Left ventricle myocardium inferior (tissue), 1 donor: Measurements from ENCODE around the gene LHX2. TPM values are rescaled to one million over a fixed set of nuclear protein-coding genes. Genes with fewer than 3 reads are reported as not detected.

Experiments used
- DNase-seq: peaks from one replicate; pipeline ENCODE4 v3.0.0-alpha.2; 2020
- H3K27ac ChIP-seq: fragments of 200-600 bp; replicated peaks from 2 replicates; pipeline ENCODE4 v1.8.0; 2021
- H3K27me3 ChIP-seq: fragments of 200-600 bp; 2 replicates; pipeline ENCODE4 v1.8.0; 2021; ENCODE audit warnings: low read depth
- H3K36me3 ChIP-seq: fragments of 200-600 bp; 2 replicates; pipeline ENCODE4 v1.8.0; 2021
- H3K4me1 ChIP-seq: fragments of 200-600 bp; 2 replicates; pipeline ENCODE4 v1.8.0; 2021
- H3K4me3 ChIP-seq: fragments of 200-600 bp; 2 replicates; pipeline ENCODE4 v1.8.0; 2021; ENCODE audit warnings: mild to moderate bottlenecking, moderate library complexity
- H3K9me3 ChIP-seq: fragments of 200-600 bp; replicated peaks from 2 replicates; pipeline ENCODE4 v1.8.0; 2021
- intact Hi-C: fragments of 100-400 bp; cut with micrococcal nuclease; formaldehyde crosslinking; loops from one replicate; pipeline ENCODE4 v1.11.0; 2022
- long read RNA-seq: library from polyadenylated mRNA; unstranded; transcript quantifications from one replicate; pipeline ENCODE4 v2.0.0, GENCODE V29; 2021
- total RNA-seq: library from RNA; stranded (reverse); fragmentation: NEBNext Ultra II Directional; extraction: Animal tissue kit (Norgen Biotek cat#: 25700); gene quantifications from one replicate; pipeline ENCODE4 v1.2.1, GENCODE V29; 2021
- TF ChIP-seq, protein P1 (sequence below): fragments of 200-600 bp; IDR thresholded peaks from 2 replicates; pipeline ENCODE4 v1.8.0; 2021; ENCODE audit warnings: antibody characterized with exemption, mild to moderate bottlenecking, borderline replicate concordance
- donor health status: DM: no; HTN: yes; CAD: no; lungs with severe emphysema.

The LHX2 gene, protein sequence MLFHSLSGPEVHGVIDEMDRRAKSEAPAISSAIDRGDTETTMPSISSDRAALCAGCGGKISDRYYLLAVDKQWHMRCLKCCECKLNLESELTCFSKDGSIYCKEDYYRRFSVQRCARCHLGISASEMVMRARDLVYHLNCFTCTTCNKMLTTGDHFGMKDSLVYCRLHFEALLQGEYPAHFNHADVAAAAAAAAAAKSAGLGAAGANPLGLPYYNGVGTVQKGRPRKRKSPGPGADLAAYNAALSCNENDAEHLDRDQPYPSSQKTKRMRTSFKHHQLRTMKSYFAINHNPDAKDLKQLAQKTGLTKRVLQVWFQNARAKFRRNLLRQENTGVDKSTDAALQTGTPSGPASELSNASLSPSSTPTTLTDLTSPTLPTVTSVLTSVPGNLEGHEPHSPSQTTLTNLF
- not detected for total RNA-seq
- long read RNA-seq, result 0 reads

DNA sequence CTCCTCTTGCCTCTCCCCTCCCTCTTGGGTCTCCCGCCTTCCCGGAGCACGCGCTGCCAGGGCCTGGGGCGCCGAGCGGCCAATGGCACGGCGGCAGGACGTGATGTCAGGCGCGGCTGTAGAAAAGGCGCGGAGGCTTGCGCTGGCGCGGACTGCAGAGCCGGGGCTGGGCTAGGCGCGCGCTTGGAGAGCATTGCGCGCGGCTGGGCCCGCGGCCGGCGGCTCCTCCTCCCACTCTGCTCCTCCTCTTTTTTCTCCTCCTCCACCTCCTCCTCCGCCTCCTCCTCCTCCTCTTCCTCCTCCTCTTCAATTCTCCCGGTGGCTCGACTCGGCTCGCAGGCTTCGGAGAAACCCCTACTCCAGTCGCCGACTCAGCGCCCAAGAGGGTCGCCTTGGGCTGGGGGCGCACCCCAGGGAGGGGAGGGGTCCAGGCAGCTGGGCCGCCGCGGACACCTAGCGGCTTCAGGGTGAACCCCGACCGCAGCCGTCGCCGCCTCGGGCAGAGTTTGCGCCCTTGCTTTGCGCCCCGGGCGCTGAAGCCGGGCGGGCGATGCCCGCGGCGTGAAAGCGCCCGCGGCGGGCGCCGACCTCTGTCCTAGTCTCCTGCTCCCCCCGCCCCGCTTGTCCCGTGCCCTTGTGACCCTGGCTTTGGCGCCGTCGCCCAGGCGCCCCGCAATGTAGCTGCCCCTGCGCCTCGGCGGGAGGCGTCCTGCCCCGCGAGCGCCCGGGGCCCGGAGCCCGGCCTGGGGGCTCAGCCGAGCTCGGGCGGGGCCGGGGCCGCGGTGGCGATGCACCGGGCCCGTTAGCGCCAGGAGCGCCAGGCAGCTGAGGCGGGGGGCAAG lies at the start of gene LHX2:
LHX2 (plus strand) TSS at position 309 of the 842 bp plus-strand sequence. CDS start 581 bp downstream, outside the sequence.
- intact Hi-C loops, result no loop called here
- H3K27me3 ChIP-seq, result peaks cover 100% of the 10 kb centered on the region
- no peak within 1 kb of the TSS for H3K27ac ChIP-seq
- no peaks in the 10 kb centered on the region for H3K36me3 ChIP-seq
- H3K4me3 ChIP-seq, result peak within 1 kb of the TSS; percentile 61
- TF ChIP-seq, protein P1, sequence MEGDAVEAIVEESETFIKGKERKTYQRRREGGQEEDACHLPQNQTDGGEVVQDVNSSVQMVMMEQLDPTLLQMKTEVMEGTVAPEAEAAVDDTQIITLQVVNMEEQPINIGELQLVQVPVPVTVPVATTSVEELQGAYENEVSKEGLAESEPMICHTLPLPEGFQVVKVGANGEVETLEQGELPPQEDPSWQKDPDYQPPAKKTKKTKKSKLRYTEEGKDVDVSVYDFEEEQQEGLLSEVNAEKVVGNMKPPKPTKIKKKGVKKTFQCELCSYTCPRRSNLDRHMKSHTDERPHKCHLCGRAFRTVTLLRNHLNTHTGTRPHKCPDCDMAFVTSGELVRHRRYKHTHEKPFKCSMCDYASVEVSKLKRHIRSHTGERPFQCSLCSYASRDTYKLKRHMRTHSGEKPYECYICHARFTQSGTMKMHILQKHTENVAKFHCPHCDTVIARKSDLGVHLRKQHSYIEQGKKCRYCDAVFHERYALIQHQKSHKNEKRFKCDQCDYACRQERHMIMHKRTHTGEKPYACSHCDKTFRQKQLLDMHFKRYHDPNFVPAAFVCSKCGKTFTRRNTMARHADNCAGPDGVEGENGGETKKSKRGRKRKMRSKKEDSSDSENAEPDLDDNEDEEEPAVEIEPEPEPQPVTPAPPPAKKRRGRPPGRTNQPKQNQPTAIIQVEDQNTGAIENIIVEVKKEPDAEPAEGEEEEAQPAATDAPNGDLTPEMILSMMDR, result no peak
- peak; percentile 73 for DNase-seq
- H3K4me1 ChIP-seq, result peaks cover 64% of the 10 kb centered on the region
- no peaks in the 10 kb centered on the region for H3K9me3 ChIP-seq

DNA sequence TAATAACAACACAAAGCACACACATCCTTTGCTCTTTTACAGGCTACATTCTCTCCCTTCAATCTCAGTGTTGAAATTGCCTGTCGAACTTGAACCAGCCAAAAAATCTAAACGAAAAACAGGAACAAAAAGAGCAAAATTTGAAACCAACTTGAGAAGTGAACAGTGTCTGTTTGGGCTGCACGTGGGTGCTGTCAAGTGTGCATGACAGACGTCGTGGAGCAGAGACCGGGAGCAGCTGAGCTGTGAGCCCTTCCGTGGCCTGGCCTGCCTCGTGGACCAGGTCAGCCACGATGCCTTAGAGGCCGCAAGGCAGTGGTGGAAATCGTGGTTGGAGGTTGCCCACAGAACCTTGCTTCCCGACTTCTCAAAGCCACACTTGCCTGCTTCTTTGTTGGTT lies 46.8 kb upstream of the LHX2 start:
- no peaks in the 10 kb centered on the region for H3K36me3 ChIP-seq
- no peak for DNase-seq
- no peaks in the 10 kb centered on the region for H3K9me3 ChIP-seq
- no peaks in the 10 kb centered on the region for H3K4me1 ChIP-seq
- H3K27me3 ChIP-seq, result peaks cover 58% of the 10 kb centered on the region
- H3K27ac ChIP-seq, result no peak overlapping the region
- TF ChIP-seq, protein P1, result no peak
- intact Hi-C loops, result no loop called here
- no peak overlapping the region for H3K4me3 ChIP-seq

DNA sequence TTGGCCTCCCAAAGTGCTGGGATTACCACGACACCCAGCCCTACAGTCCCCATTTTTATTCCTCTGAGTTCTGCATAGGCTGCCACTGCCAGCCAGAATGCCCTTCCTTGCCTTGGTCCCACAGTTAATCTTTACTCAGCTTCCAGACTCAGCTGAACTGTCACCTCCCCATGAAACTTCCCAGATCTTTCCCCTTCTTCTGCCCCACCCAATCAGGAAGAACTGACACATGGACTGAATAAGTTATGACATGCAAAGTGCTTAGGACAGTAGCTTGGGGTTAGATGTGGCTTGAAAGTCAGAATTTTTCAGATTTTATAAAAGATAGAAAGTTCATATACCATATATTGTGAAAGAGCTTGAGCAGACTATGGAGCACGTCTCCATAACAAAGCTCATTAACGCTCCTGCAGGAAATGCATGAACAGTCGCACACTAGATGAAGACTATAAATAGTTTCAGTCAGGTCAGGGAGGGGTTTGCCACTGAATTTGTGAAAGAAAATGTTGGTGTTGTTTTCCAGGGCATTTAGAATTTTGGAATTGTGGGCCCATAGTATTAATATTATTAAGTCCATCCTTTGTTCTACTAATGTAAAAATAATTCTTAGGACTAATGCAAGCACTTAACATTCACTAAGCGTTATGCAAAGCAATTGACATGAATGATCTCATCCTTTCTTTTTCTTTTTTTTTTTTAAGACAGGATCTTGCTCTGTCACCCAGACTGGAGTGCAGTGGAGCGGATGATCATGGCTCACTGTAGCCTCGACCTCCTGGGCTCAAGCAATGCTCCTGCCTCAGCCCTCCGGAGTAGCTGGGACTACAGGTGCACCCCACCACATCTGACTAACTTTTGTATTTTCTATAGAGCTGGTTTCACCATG lies 45.5 kb upstream of the LHX2 start:
- H3K4me3 ChIP-seq, result no peak overlapping the region
- no peaks in the 10 kb centered on the region for H3K4me1 ChIP-seq
- no peak overlapping the region for H3K27ac ChIP-seq
- TF ChIP-seq, protein P1, result no peak
- H3K27me3 ChIP-seq, result peaks cover 57% of the 10 kb centered on the region
- H3K9me3 ChIP-seq, result no peaks in the 10 kb centered on the region
- intact Hi-C loops, result no loop called here
- DNase-seq, result no peak
- H3K36me3 ChIP-seq, result no peaks in the 10 kb centered on the region

DNA sequence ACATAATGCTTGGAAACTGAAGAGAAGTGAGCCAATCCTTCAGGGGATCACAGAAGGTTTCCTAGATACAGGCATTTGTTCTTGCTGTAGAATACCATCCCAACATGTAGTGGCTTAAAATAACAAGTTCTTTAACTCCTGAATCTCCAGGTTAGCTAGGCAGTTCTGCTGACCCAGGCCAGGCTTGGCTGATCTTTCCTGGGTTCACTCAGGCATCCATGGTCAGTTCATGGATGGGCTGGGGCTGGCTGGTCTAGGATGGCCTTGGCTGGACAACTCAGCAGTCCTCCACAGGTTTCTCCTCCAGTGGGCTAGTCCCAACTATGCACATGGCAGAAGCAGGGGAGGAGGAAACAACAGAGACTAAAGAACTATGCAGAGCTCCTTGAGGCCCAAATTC lies 44.2 kb upstream of the LHX2 start:
- intact Hi-C loops, result no loop called here
- peaks cover 52% of the 10 kb centered on the region for H3K27me3 ChIP-seq
- no peaks in the 10 kb centered on the region for H3K9me3 ChIP-seq
- DNase-seq, result no peak
- TF ChIP-seq, protein P1, result no peak
- H3K27ac ChIP-seq, result no peak overlapping the region
- no peaks in the 10 kb centered on the region for H3K4me1 ChIP-seq
- H3K36me3 ChIP-seq, result no peaks in the 10 kb centered on the region
- H3K4me3 ChIP-seq, result no peak overlapping the region

DNA sequence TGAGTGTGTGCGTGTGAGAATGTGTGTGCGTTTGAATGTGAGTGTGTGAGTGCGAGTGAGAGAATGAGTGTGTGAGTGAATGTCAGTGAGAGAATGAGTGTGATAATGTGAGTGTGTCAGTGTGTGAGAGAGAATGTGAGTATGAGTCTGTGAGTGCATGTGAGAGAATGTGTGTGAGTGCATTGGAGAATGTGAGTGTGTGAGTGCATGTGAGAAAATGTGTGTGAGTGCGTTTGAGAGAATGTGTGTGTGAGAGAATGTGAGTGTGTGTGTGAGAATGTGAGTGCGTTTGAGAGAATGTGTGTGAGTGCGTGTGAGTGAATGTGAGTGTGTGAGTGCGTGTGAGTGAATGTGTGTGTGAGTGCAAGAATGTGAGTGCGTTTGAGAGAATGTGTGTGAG lies 39.0 kb upstream of the LHX2 start:
- no peak overlapping the region for H3K4me3 ChIP-seq
- H3K27me3 ChIP-seq, result peaks cover 59% of the 10 kb centered on the region
- intact Hi-C loops, result no loop called here
- H3K27ac ChIP-seq, result no peak overlapping the region
- H3K4me1 ChIP-seq, result no peaks in the 10 kb centered on the region
- H3K9me3 ChIP-seq, result no peaks in the 10 kb centered on the region
- TF ChIP-seq, protein P1, result no peak
- no peak for DNase-seq
- H3K36me3 ChIP-seq, result no peaks in the 10 kb centered on the region
